Neural crest cell (in vitro differentiated cells): ENCODE results near the gene ZNF444. TPM values are rescaled to one million over a fixed set of nuclear protein-coding genes. Genes with fewer than 3 reads are reported as not detected.

Source experiments
- DNase-seq: peaks from one replicate; pipeline ENCODE4 v3.0.0; 2021; ENCODE audit warnings: low read depth, mixed read lengths, low spot score
- H3K27ac Mint-ChIP-seq: one replicate; pipeline ENCODE4 v1.8.0; 2021; ENCODE audit warnings: mild to moderate bottlenecking, mixed read lengths; ENCODE audit not compliant: unreplicated experiment
- H3K27me3 Mint-ChIP-seq: 2 replicates; pipeline ENCODE4 v1.8.0; 2021; ENCODE audit warnings: low read depth, mild to moderate bottlenecking, mixed read lengths
- H3K36me3 Mint-ChIP-seq: 2 replicates; pipeline ENCODE4 v1.8.0; 2021; ENCODE audit warnings: low read depth, mild to moderate bottlenecking, mixed read lengths
- H3K4me1 Mint-ChIP-seq: 2 replicates; pipeline ENCODE4 v1.8.0; 2021; ENCODE audit warnings: mixed read lengths
- H3K4me3 Mint-ChIP-seq: one replicate; pipeline ENCODE4 v1.8.0; 2021; ENCODE audit warnings: mild to moderate bottlenecking, mixed read lengths
- H3K9me3 Mint-ChIP-seq: 2 replicates; pipeline ENCODE4 v1.8.0; 2021; ENCODE audit warnings: mixed read lengths
- CTCF ChIP-seq: fragments of 200-600 bp; sonication (generic); conservative IDR thresholded peaks from 2 replicates; pipeline ENCODE4 v1.5.0; 2021; ENCODE audit warnings: antibody characterized with exemption, mild to moderate bottlenecking
- total RNA-seq: library from RNA; stranded (reverse); gene quantifications from 2 replicates; pipeline ENCODE4 v1.2.1, GENCODE V29; 2021

ZNF444 gene
- total RNA-seq, 1 donor from 2014 or later, result 51.5 TPM

- Mint-ChIP-seq H3K27me3 (no peaks in the 10 kb centered on the region), H3K4me3 (no peak overlapping the region), H3K4me1 (peaks cover 8% of the 10 kb centered on the region), H3K36me3 (peaks cover 11% of the 10 kb centered on the region), H3K9me3 (no peaks in the 10 kb centered on the region), H3K27ac (no peak overlapping the region)
- no peak for DNase-seq
- no peak for TF ChIP-seq CTCF
These were observed 17.2 kb downstream of the ZNF444 start for GRCh38 chr19:56158170-56158757.

GRCh38 chr19:56159009-56159559 is 18.0 kb downstream of the ZNF444 start:
- no peaks in the 10 kb centered on the region for H3K27me3 Mint-ChIP-seq
- no peak for DNase-seq
- H3K4me3 Mint-ChIP-seq, result no peak overlapping the region
- peaks cover 7% of the 10 kb centered on the region for H3K36me3 Mint-ChIP-seq
- no peak overlapping the region for H3K27ac Mint-ChIP-seq
- TF ChIP-seq CTCF, result no peak
- no peaks in the 10 kb centered on the region for H3K9me3 Mint-ChIP-seq
- H3K4me1 Mint-ChIP-seq, result no peaks in the 10 kb centered on the region

- no peak overlapping the region for H3K4me3 Mint-ChIP-seq
- no peak for DNase-seq
- no peaks in the 10 kb centered on the region for H3K4me1 Mint-ChIP-seq
- H3K36me3 Mint-ChIP-seq, result peaks cover 7% of the 10 kb centered on the region
- H3K27ac Mint-ChIP-seq, result no peak overlapping the region
- TF ChIP-seq CTCF, result no peak
- H3K9me3 Mint-ChIP-seq, result no peaks in the 10 kb centered on the region
- H3K27me3 Mint-ChIP-seq, result no peaks in the 10 kb centered on the region
These were observed 18.7 kb downstream of the ZNF444 start for GRCh38 chr19:56159622-56160271.

- Mint-ChIP-seq H3K4me3 (no peak overlapping the region), H3K27ac (no peak overlapping the region), H3K4me1 (no peaks in the 10 kb centered on the region), H3K36me3 (peaks cover 7% of the 10 kb centered on the region), H3K9me3 (no peaks in the 10 kb centered on the region), H3K27me3 (no peaks in the 10 kb centered on the region)
- TF ChIP-seq CTCF, result no peak
- no peak for DNase-seq
These were observed 20.4 kb downstream of the ZNF444 start for GRCh38 chr19:56161534-56161933.

- TF ChIP-seq CTCF, result no peak
- DNase-seq, result no peak
- H3K9me3 Mint-ChIP-seq, result no peaks in the 10 kb centered on the region
- no peak overlapping the region for H3K27ac Mint-ChIP-seq
- no peak overlapping the region for H3K4me3 Mint-ChIP-seq
- peaks cover 7% of the 10 kb centered on the region for H3K36me3 Mint-ChIP-seq
- H3K27me3 Mint-ChIP-seq, result peaks cover 3% of the 10 kb centered on the region
- no peaks in the 10 kb centered on the region for H3K4me1 Mint-ChIP-seq
These were observed 21.2 kb downstream of the ZNF444 start for GRCh38 chr19:56162258-56162657.
